HEK293 (cell line): ENCODE measurements around the gene ADGRB3.

Experiments used
- CTCF ChIA-PET: fragments of 350-600 bp; formaldehyde crosslinking; extraction: SDS; loops from one replicate; lab custom pipeline; 2021; ENCODE audit warnings: antibody characterized with exemption; lab: Yijun Ruan, JAX
- POLR2A ChIA-PET: fragments of 300-600 bp; formaldehyde crosslinking; extraction: SDS; loops from one replicate; lab custom pipeline; 2020; ENCODE audit warnings: antibody characterized with exemption, inconsistent platforms; lab: Yijun Ruan, JAX
- H3K27ac ChIP-seq: fragments of 200-500 bp; sonication (Bioruptor generic); 2 replicates; pipeline ENCODE4 v1.5.1; 2014; ENCODE audit warnings: low read depth, low read length, control low read depth, inconsistent platforms; ENCODE audit errors: extremely low read depth
- H3K36me3 ChIP-seq, 2 experiments: fragments of 200-500 bp in 1 of 2; sonication (Bioruptor generic) in 1 of 2; 1 replicate in 1 of 2; 2 replicates in 1 of 2; pipeline ENCODE4 v1.5.1; 2014 to 2017; ENCODE audit warnings: inconsistent platforms in 2 of 2, low read length in 2 of 2; ENCODE audit not compliant: control insufficient read depth in 2 of 2, insufficient read depth in 1 of 2
- H3K4me1 ChIP-seq: fragments of 200-500 bp; sonication (Bioruptor generic); 2 replicates; pipeline ENCODE4 v1.5.1; 2014; ENCODE audit warnings: mild to moderate bottlenecking, low read length, inconsistent platforms; ENCODE audit not compliant: control insufficient read depth, insufficient read depth
- H3K4me3 ChIP-seq: 2 replicates; pipeline ENCODE4 v1.5.1; 2011; ENCODE audit warnings: low read depth, mild to moderate bottlenecking, control low read depth, low read length, moderate library complexity
- H3K9me3 ChIP-seq: fragments of 200-500 bp; sonication (Bioruptor generic); 2 replicates; pipeline ENCODE4 v1.5.1; 2014; ENCODE audit warnings: low read depth, low read length, inconsistent platforms; ENCODE audit not compliant: control insufficient read depth, insufficient read depth
- ATF2 ChIP-seq: fragments of 450-650 bp; formaldehyde crosslinking; IDR thresholded peaks from 2 replicates; pipeline ENCODE4 v1.5.1; 2016; ENCODE audit warnings: missing biosample characterization, missing genetic modification characterization, low read depth
- BCL6B ChIP-seq: fragments of 450-650 bp; formaldehyde crosslinking; IDR thresholded peaks from 2 replicates; pipeline ENCODE4 v1.5.1; 2017; ENCODE audit warnings: missing biosample characterization, missing genetic modification characterization
- OVOL3 ChIP-seq: fragments of 450-650 bp; formaldehyde crosslinking; IDR thresholded peaks from 2 replicates; pipeline ENCODE4 v1.5.1; 2016; ENCODE audit warnings: missing biosample characterization, missing genetic modification characterization
- PRDM4 ChIP-seq: fragments of 450-650 bp; formaldehyde crosslinking; IDR thresholded peaks from 2 replicates; pipeline ENCODE4 v1.5.1; 2017; ENCODE audit warnings: missing biosample characterization, missing genetic modification characterization
- TRIM28 ChIP-seq: IDR thresholded peaks from 2 replicates; pipeline ENCODE4 v1.6.1; 2011; ENCODE audit warnings: low read length, control low read depth, borderline replicate concordance
- TSHZ1 ChIP-seq: fragments of 450-650 bp; formaldehyde crosslinking; IDR thresholded peaks from 2 replicates; pipeline ENCODE4 v1.5.1; 2016; ENCODE audit warnings: missing biosample characterization, missing genetic modification characterization, borderline replicate concordance
- WT1 ChIP-seq: fragments of 450-650 bp; formaldehyde crosslinking; IDR thresholded peaks from 2 replicates; pipeline ENCODE4 v1.5.1; 2016; ENCODE audit warnings: missing biosample characterization, missing genetic modification characterization
- ZBTB8A ChIP-seq: fragments of 450-650 bp; formaldehyde crosslinking; IDR thresholded peaks from 2 replicates; pipeline ENCODE4 v1.5.1; 2016; ENCODE audit warnings: missing biosample characterization, missing genetic modification characterization
- ZNF146 ChIP-seq: fragments of 450-650 bp; formaldehyde crosslinking; IDR thresholded peaks from 2 replicates; pipeline ENCODE4 v1.5.1; 2016; ENCODE audit warnings: missing biosample characterization, missing genetic modification characterization
- ZNF174 ChIP-seq: fragments of 450-650 bp; formaldehyde crosslinking; IDR thresholded peaks from 2 replicates; pipeline ENCODE4 v1.5.0; 2017; ENCODE audit warnings: missing biosample characterization, mild to moderate bottlenecking, missing genetic modification characterization
- ZNF214 ChIP-seq: fragments of 450-650 bp; formaldehyde crosslinking; IDR thresholded peaks from 2 replicates; pipeline ENCODE4 v1.5.1; 2017; ENCODE audit warnings: missing biosample characterization, mild to moderate bottlenecking, missing genetic modification characterization, borderline replicate concordance
- ZNF24 ChIP-seq: fragments of 450-650 bp; formaldehyde crosslinking; IDR thresholded peaks from 2 replicates; pipeline ENCODE4 v1.5.1; 2016; ENCODE audit warnings: missing biosample characterization, missing genetic modification characterization
- ZNF280D ChIP-seq: fragments of 450-650 bp; formaldehyde crosslinking; IDR thresholded peaks from 2 replicates; pipeline ENCODE4 v1.5.1; 2016; ENCODE audit warnings: missing biosample characterization, missing genetic modification characterization
- ZNF394 ChIP-seq: fragments of 450-650 bp; formaldehyde crosslinking; IDR thresholded peaks from 2 replicates; pipeline ENCODE4 v1.5.1; 2016; ENCODE audit warnings: missing biosample characterization, missing genetic modification characterization, mild to moderate bottlenecking, moderate library complexity, borderline replicate concordance
- ZNF529 ChIP-seq: fragments of 450-650 bp; formaldehyde crosslinking; IDR thresholded peaks from 2 replicates; pipeline ENCODE4 v1.5.1; 2017; ENCODE audit warnings: missing genetic modification characterization, missing biosample characterization; ENCODE audit not compliant: insufficient replicate concordance
- ZNF629 ChIP-seq: fragments of 450-650 bp; formaldehyde crosslinking; IDR thresholded peaks from 2 replicates; pipeline ENCODE4 v1.5.1; 2017; ENCODE audit warnings: missing biosample characterization, missing genetic modification characterization
- ZNF654 ChIP-seq: fragments of 450-650 bp; formaldehyde crosslinking; IDR thresholded peaks from 2 replicates; pipeline ENCODE4 v1.5.1; 2016; ENCODE audit warnings: low read depth, missing biosample characterization, missing genetic modification characterization
- ZNF677 ChIP-seq: fragments of 450-650 bp; IDR thresholded peaks from 2 replicates; pipeline ENCODE4 v1.5.0; 2018; ENCODE audit warnings: missing biosample characterization, mild to moderate bottlenecking, missing genetic modification characterization, moderate library complexity
- ZNF768 ChIP-seq: fragments of 450-650 bp; formaldehyde crosslinking; IDR thresholded peaks from 2 replicates; pipeline ENCODE4 v1.5.1; 2018; ENCODE audit warnings: missing biosample characterization, mild to moderate bottlenecking, missing genetic modification characterization

Gene ADGRB3

GRCh38 chr6:68695838-68696237 is 60.8 kb downstream of the ADGRB3 start:
- H3K36me3 ChIP-seq: no peaks in the 10 kb centered on the region
- no peaks in the 10 kb centered on the region for H3K4me1 ChIP-seq
- ChIA-PET CTCF (no interaction called here), POLR2A (no interaction called here)
- no peak overlapping the region for H3K4me3 ChIP-seq
- H3K9me3 ChIP-seq: no peaks in the 10 kb centered on the region
- no peak overlapping the region for H3K27ac ChIP-seq
- TF ChIP-seq ZNF654 (no peak), ZBTB8A (tag by site-specific recombination) (no peak), ZNF394 (tag by site-specific recombination) (no peak), ZNF24 (no peak), WT1 (tag by site-specific recombination) (no peak), BCL6B (tag by site-specific recombination) (no peak), ZNF629 (tag by site-specific recombination) (no peak), ZNF174 (tag by site-specific recombination) (no peak), ZNF146 (tag by site-specific recombination) (no peak), ZNF280D (tag by site-specific recombination) (no peak), TRIM28 (no peak), ZNF768 (tag by site-specific recombination) (no peak), ZNF214 (tag by site-specific recombination) (no peak), ZNF529 (no peak), PRDM4 (no peak), TSHZ1 (tag by site-specific recombination) (no peak), OVOL3 (tag by site-specific recombination) (no peak), ATF2 (tag by site-specific recombination) (no peak), ZNF677 (tag by site-specific recombination) (no peak)
